GM12878 (cell line): ENCODE data around the gene CEP63. TPM values are rescaled to one million over a fixed set of nuclear protein-coding genes. Genes with fewer than 3 reads are reported as not detected.

Source experiments
- ATAC-seq: fragments of 200-7000 bp; cut with Tn5 transposase; 3 replicates; pipeline ENCODE4 v1.9.1; 2020; ENCODE audit warnings: mild to moderate bottlenecking, moderate library complexity
- BruUV-seq: library from RNA; stranded (reverse); fragments of 400-500 nt; replicated peaks from 2 replicates; lab custom pipeline; 2021; lab: Mats Ljungman, UMichigan
- CTCF ChIA-PET: fragments of 300-600 bp; sonication (Branson Sonifier 250); formaldehyde crosslinking; extraction: SDS; loops from one replicate; lab custom pipeline; 2021; ENCODE audit warnings: inconsistent platforms; lab: Yijun Ruan, JAX
- POLR2A ChIA-PET: fragments of 350-600 bp; formaldehyde crosslinking; extraction: SDS; loops from one replicate; lab custom pipeline; 2021; ENCODE audit warnings: inconsistent platforms; lab: Charles Lee
- RAD21 ChIA-PET: fragments of 300-600 bp; sonication (Branson Sonifier 250); formaldehyde crosslinking; loops from one replicate; lab custom pipeline; 2023; ENCODE audit warnings: antibody characterized with exemption; ENCODE audit not compliant: unreplicated experiment; lab: Charles Lee
- SMC1A ChIA-PET: fragments of 300-600 bp; sonication (Branson Sonifier 250); formaldehyde crosslinking; loops from one replicate; lab custom pipeline; 2023; ENCODE audit not compliant: unreplicated experiment, uncharacterized antibody; lab: Charles Lee
- DNase-seq: peaks from one replicate; pipeline ENCODE4 v3.0.0-alpha.2; 2011; ENCODE audit warnings: low read depth, low spot score
- FAIRE-seq: peaks from 3 replicates; lab custom pipeline; 2011; peaks lifted over from hg19 to GRCh38; lab: Jason Lieb, UNC
- H2AFZ ChIP-seq: 2 replicates; pipeline ENCODE4 v1.6.0; 2011; ENCODE audit warnings: low read depth, low read length, control low read depth; ENCODE audit not compliant: control insufficient read depth
- H3K27ac ChIP-seq: 2 replicates; pipeline ENCODE4 v1.5.1; 2011; ENCODE audit warnings: control low read depth; ENCODE audit not compliant: control insufficient read depth, insufficient read depth
- H3K27me3 ChIP-seq, 2 experiments: replicated peaks in 1 of 2; 2 replicates each; pipeline versions ENCODE4 v1.6.0 to v1.6.1; 2011; ENCODE audit warnings: low read length in 1 of 2; ENCODE audit not compliant: control insufficient read depth in 2 of 2, insufficient read depth in 2 of 2
- H3K36me3 ChIP-seq, 2 experiments: 2 replicates each; pipeline ENCODE4 v1.5.1; 2011; ENCODE audit warnings: low read length in 1 of 2; ENCODE audit not compliant: control insufficient read depth in 2 of 2, insufficient read depth in 2 of 2
- H3K4me1 ChIP-seq: 2 replicates; pipeline ENCODE4 v1.6.1; 2011; ENCODE audit warnings: mild to moderate bottlenecking, low read length, moderate library complexity, mixed read lengths; ENCODE audit not compliant: control insufficient read depth, insufficient read depth
- H3K4me2 ChIP-seq: 2 replicates; pipeline ENCODE4 v1.6.0; 2011; ENCODE audit warnings: control low read depth; ENCODE audit not compliant: control insufficient read depth, insufficient read depth
- H3K4me3 ChIP-seq: fragments of 200-600 bp; sonication (generic); 2 replicates; pipeline ENCODE4 v1.5.1; 2016
- H3K79me2 ChIP-seq: 2 replicates; pipeline ENCODE4 v1.6.0; 2011; ENCODE audit warnings: low read length; ENCODE audit not compliant: control insufficient read depth, insufficient read depth
- H3K9ac ChIP-seq: 2 replicates; pipeline ENCODE4 v1.8.0; 2011; ENCODE audit warnings: low read length, control low read depth, mixed read lengths; ENCODE audit not compliant: control insufficient read depth, insufficient read depth
- H3K9me3 ChIP-seq: replicated peaks from 3 replicates; pipeline ENCODE4 v1.5.1; 2011; ENCODE audit warnings: mild to moderate bottlenecking, low read length; ENCODE audit not compliant: control insufficient read depth, insufficient read depth
- H4K20me1 ChIP-seq: 2 replicates; pipeline ENCODE4 v1.6.0; 2011; ENCODE audit not compliant: control insufficient read depth, insufficient read depth
- E2F4 ChIP-seq: IDR thresholded peaks from 2 replicates; pipeline ENCODE4 v1.6.1; 2012; ENCODE audit warnings: low read depth, low read length, improper control_type of control experiment
- HDAC6 ChIP-seq: fragments of 200-600 bp; sonication (generic); IDR thresholded peaks from one replicate; pipeline ENCODE4 v1.8.0; 2017; ENCODE audit warnings: antibody characterized with exemption; ENCODE audit not compliant: unreplicated experiment
- IKZF1 ChIP-seq: fragments of 450-650 bp; conservative IDR thresholded peaks from 2 replicates; pipeline ENCODE4 v1.6.1; 2017; ENCODE audit warnings: antibody characterized with exemption, mild to moderate bottlenecking
- IRF3 ChIP-seq: fragments of 450-650 bp; IDR thresholded peaks from 2 replicates; pipeline ENCODE4 v1.6.1; 2014; ENCODE audit warnings: mild to moderate bottlenecking
- MTA2 ChIP-seq: fragments of 450-650 bp; IDR thresholded peaks from 2 replicates; pipeline ENCODE4 v1.6.1; 2016; ENCODE audit warnings: low read depth, mild to moderate bottlenecking, moderate library complexity
- NFYA ChIP-seq: IDR thresholded peaks from 2 replicates; pipeline ENCODE4 v1.6.1; 2011; ENCODE audit warnings: low read depth, mild to moderate bottlenecking, low read length, improper control_type of control experiment, borderline replicate concordance
- POLR2AphosphoS5 ChIP-seq: IDR thresholded peaks from 2 replicates; pipeline ENCODE4 v1.6.1; 2011; ENCODE audit warnings: mild to moderate bottlenecking, low read length, inconsistent platforms
- RCOR1 ChIP-seq: conservative IDR thresholded peaks from 2 replicates; pipeline ENCODE4 v1.6.1; 2012; ENCODE audit warnings: low read depth, low read length, improper control_type of control experiment
- SMARCA5 ChIP-seq: fragments of 450-650 bp; IDR thresholded peaks from 2 replicates; pipeline ENCODE4 v1.6.1; 2017; ENCODE audit warnings: mild to moderate bottlenecking
- ZBED1 ChIP-seq: IDR thresholded peaks from 2 replicates; pipeline ENCODE4 v1.6.1; 2016; ENCODE audit warnings: borderline replicate concordance
- ZBTB40 ChIP-seq: fragments of 450-650 bp; IDR thresholded peaks from 2 replicates; pipeline ENCODE4 v1.6.1; 2016; ENCODE audit warnings: mild to moderate bottlenecking, moderate library complexity, borderline replicate concordance
- WGBS: methylation state at CpG from one replicate; pipeline ENCODE4 v1.1.6; 2016; ENCODE audit warnings: low lambda C conversion rate; ENCODE audit not compliant: insufficient replicate concordance, insufficient coverage; ENCODE audit errors: missing lambda C conversion rate; 5-methylcytosine and 5-hydroxymethylcytosine counted together
- in situ Hi-C: fragments of 300-500 bp; cut with MboI; formaldehyde crosslinking; loops from 9 replicates; pipeline ENCODE4 v1.14.3; 2018; ENCODE audit warnings: mixed read lengths
- intact Hi-C: fragments of 100-400 bp; cut with micrococcal nuclease; formaldehyde crosslinking; loops from one replicate; pipeline ENCODE4 v1.14.2; 2022; ENCODE audit not compliant: unreplicated experiment
- polyA plus RNA-seq, 11 experiments: library from polyadenylated mRNA; depleted of rRNA in 4 of 11; unstranded in 6 of 11; stranded (reverse) in 5 of 11; fragments of >200 nt; fragmentation: Nextera tagmentation in 4 of 11; fragmentation: Illumina TruSeq in 1 of 11; extraction: Ambion mirVana in 4 of 11; extraction: Trizol in 1 of 11; gene quantifications; 1 replicate in 1 of 11; 2 replicates in 10 of 11; pipeline versions ENCODE4 v1.2.1 to v1.2.3, GENCODE V29; 2011 to 2016; ENCODE audit warnings: inconsistent platforms in 2 of 11, missing spikeins in 2 of 11, low read depth in 1 of 11
- total RNA-seq, 4 experiments: library from RNA; depleted of rRNA in 3 of 4; stranded (reverse); fragments of >200 nt in 3 of 4; fragmentation: Illumina TruSeq in 1 of 4; extraction: Trizol in 1 of 4; gene quantifications; 2 replicates each; pipeline versions ENCODE4 v1.2.1 to v1.2.3, GENCODE V29; 2013 to 2021

The CEP63 gene
- total and polyA plus RNA-seq, 10 of the 15 experiments (the other 5 are each of a cell fraction or from before 2014, with no cell fraction given) = 14.0 to 36.9 (median 26.8) TPM

GRCh38 chr3:134545818-134546217, 60.0 kb downstream of the CEP63 start:
- Histone ChIP-seq H3K4me1 (no peaks in the 10 kb centered on the region), H3K9me3 (no peaks in the 10 kb centered on the region), H3K9ac (no peak overlapping the region), H3K4me2 (no peak overlapping the region), H3K27ac (no peak overlapping the region), H2AFZ (no peak overlapping the region), H4K20me1 (no peaks in the 10 kb centered on the region), H3K36me3 (peaks cover 0 to 10% of the 10 kb centered on the region in 2 experiments; a peak in 3 of 4 replicates), H3K4me3 (no peak overlapping the region), H3K79me2 (no peaks in the 10 kb centered on the region), H3K27me3 (no peaks in the 10 kb centered on the region)
- no peak for DNase-seq
- TF ChIP-seq HDAC6 (no peak), E2F4 (no peak), ZBED1 (no peak), MTA2 (no peak), SMARCA5 (no peak), POLR2AphosphoS5 (no peak), IRF3 (no peak), NFYA (no peak), IKZF1 (no peak), RCOR1 (no peak), ZBTB40 (no peak)
- ChIA-PET SMC1A (interaction anchor here (0.7 to 1.7 kb wide), 2 partner anchors 13 to 19 kb away, joined by 4 read pairs; no protein-coding TSS in a partner anchor), RAD21 (no interaction called here), CTCF (no interaction called here), POLR2A (no interaction called here)
- no TSS peak for BruUV-seq
- intact Hi-C loops (no loop called here), in situ Hi-C loops (no loop called here)
- 100% methylated on average over 2 of the region's 2 CpGs for WGBS
- no peak for FAIRE-seq
- no peak for ATAC-seq
